Neural crest cell (in vitro differentiated cells): ENCODE data around the gene NR2E1. TPM values are rescaled to one million over a fixed set of nuclear protein-coding genes. Genes with fewer than 3 reads are reported as not detected.

ENCODE experiments used
- DNase-seq: peaks from one replicate; pipeline ENCODE4 v3.0.0; 2021; ENCODE audit warnings: low read depth, mixed read lengths, low spot score
- H3K27ac Mint-ChIP-seq: one replicate; pipeline ENCODE4 v1.8.0; 2021; ENCODE audit warnings: mild to moderate bottlenecking, mixed read lengths; ENCODE audit not compliant: unreplicated experiment
- H3K27me3 Mint-ChIP-seq: 2 replicates; pipeline ENCODE4 v1.8.0; 2021; ENCODE audit warnings: low read depth, mild to moderate bottlenecking, mixed read lengths
- H3K36me3 Mint-ChIP-seq: 2 replicates; pipeline ENCODE4 v1.8.0; 2021; ENCODE audit warnings: low read depth, mild to moderate bottlenecking, mixed read lengths
- H3K4me1 Mint-ChIP-seq: 2 replicates; pipeline ENCODE4 v1.8.0; 2021; ENCODE audit warnings: mixed read lengths
- H3K4me3 Mint-ChIP-seq: one replicate; pipeline ENCODE4 v1.8.0; 2021; ENCODE audit warnings: mild to moderate bottlenecking, mixed read lengths
- H3K9me3 Mint-ChIP-seq: 2 replicates; pipeline ENCODE4 v1.8.0; 2021; ENCODE audit warnings: mixed read lengths
- total RNA-seq: library from RNA; stranded (reverse); gene quantifications from 2 replicates; pipeline ENCODE4 v1.2.1, GENCODE V29; 2021
- TF ChIP-seq, protein P1 (sequence below): fragments of 200-600 bp; sonication (generic); conservative IDR thresholded peaks from 2 replicates; pipeline ENCODE4 v1.5.0; 2021; ENCODE audit warnings: antibody characterized with exemption, mild to moderate bottlenecking

Gene NR2E1
- total RNA-seq, 1 donor from 2014 or later: not detected

DNA sequence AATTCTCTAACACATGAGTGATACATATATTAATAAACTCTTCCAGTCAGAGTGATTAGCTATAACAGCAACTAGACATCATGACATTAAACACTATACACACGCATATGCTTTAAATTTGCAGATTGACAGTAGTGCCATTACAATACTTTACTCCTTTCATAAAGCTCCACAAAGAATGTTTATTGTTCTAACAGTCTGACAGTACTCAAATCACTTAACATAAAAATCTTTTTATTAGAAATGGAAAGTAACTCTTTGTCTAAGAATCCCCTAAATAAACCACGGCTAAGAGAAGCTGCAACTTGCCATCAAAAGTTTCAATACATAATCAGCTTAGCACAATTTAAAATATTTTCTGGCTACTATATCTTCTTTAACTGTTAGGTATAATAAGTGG lies 71.0 kb downstream of the NR2E1 start:
- no peak for DNase-seq
- Mint-ChIP-seq H3K4me3 (no peak overlapping the region), H3K27ac (no peak overlapping the region), H3K36me3 (peaks cover 12% of the 10 kb centered on the region), H3K9me3 (no peaks in the 10 kb centered on the region), H3K4me1 (no peaks in the 10 kb centered on the region), H3K27me3 (no peaks in the 10 kb centered on the region)
- TF ChIP-seq, protein P1, sequence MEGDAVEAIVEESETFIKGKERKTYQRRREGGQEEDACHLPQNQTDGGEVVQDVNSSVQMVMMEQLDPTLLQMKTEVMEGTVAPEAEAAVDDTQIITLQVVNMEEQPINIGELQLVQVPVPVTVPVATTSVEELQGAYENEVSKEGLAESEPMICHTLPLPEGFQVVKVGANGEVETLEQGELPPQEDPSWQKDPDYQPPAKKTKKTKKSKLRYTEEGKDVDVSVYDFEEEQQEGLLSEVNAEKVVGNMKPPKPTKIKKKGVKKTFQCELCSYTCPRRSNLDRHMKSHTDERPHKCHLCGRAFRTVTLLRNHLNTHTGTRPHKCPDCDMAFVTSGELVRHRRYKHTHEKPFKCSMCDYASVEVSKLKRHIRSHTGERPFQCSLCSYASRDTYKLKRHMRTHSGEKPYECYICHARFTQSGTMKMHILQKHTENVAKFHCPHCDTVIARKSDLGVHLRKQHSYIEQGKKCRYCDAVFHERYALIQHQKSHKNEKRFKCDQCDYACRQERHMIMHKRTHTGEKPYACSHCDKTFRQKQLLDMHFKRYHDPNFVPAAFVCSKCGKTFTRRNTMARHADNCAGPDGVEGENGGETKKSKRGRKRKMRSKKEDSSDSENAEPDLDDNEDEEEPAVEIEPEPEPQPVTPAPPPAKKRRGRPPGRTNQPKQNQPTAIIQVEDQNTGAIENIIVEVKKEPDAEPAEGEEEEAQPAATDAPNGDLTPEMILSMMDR: no peak

DNA sequence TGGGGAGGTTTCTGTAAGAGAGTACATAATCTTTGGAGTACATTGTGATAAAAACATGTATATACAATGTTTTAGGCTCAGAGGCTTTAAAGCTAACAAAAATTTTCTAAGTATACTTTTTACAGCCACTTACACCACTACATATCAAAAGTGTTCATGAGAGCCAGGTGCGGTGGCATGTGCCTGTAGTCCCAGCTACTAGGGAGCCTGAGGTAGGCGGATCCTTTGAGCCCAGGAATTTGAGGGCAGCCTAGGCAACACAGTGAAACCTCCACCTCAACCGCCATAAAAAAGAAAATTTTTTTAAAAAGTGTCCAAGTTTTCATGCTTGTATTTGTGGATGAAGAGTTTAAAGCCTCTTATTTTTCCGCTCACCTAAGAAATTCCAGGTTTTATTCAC lies 72.5 kb downstream of the NR2E1 start:
- Mint-ChIP-seq H3K36me3 (peaks cover 26% of the 10 kb centered on the region), H3K27ac (no peak overlapping the region), H3K4me3 (no peak overlapping the region), H3K4me1 (peaks cover 3% of the 10 kb centered on the region), H3K27me3 (no peaks in the 10 kb centered on the region), H3K9me3 (peaks cover 7% of the 10 kb centered on the region)
- DNase-seq: no peak
- TF ChIP-seq, protein P1: no peak

Other genes starting within 250 kb of the NR2E1 start
- gene SEC63, start 207.8 kb upstream of the NR2E1 start, total RNA-seq: 109 and 114 TPM in 2 replicates
- 19.9 and 20.4 TPM in 2 replicates for gene OSTM1, start 91.3 kb upstream of the NR2E1 start, total RNA-seq
- 71.0 and 75.6 TPM in 2 replicates for gene SNX3, start 95.0 kb downstream of the NR2E1 start, total RNA-seq
- gene AFG1L, start 129.0 kb downstream of the NR2E1 start, total RNA-seq: 8.2 and 9.8 TPM in 2 replicates